IMR-90 (cell line): ENCODE data around the gene PCNP. TPM values are rescaled to one million over a fixed set of nuclear protein-coding genes. Genes with fewer than 3 reads are reported as not detected.
"Not testable (repeated sequence)": the region's sequence is repeated elsewhere in the genome, so short reads cannot be mapped to it uniquely, and the experiment has no call there.

Experiments used
- ATAC-seq: fragments of 200-7000 bp; cut with Tn5 transposase; 2 replicates; pipeline ENCODE4 v1.9.1; 2020; ENCODE audit warnings: low read depth, mild to moderate bottlenecking, moderate library complexity
- BruUV-seq: library from RNA; stranded (reverse); fragments of 400-500 nt; replicated peaks from 2 replicates; lab custom pipeline; 2021; lab: Mats Ljungman, UMichigan
- CTCF ChIA-PET: fragments of 300-600 bp; formaldehyde crosslinking; extraction: SDS; loops from one replicate; lab custom pipeline; 2021; ENCODE audit warnings: antibody characterized with exemption; lab: Yijun Ruan, JAX
- POLR2A ChIA-PET: fragments of 300-600 bp; sonication (Branson Sonifier 250); formaldehyde crosslinking; loops from one replicate; lab custom pipeline; 2022; ENCODE audit warnings: antibody characterized with exemption; ENCODE audit not compliant: unreplicated experiment; lab: Charles Lee
- DNase-seq: peaks from one replicate; pipeline ENCODE4 v3.0.0; 2013
- H2AFZ ChIP-seq: replicated peaks from 2 replicates; pipeline ENCODE3; 2013; ENCODE audit warnings: low read length, mild to moderate bottlenecking; ENCODE audit not compliant: poor library complexity
- H2AK5ac ChIP-seq: 2 replicates; pipeline ENCODE4 v1.6.1; 2013; ENCODE audit warnings: low read depth, low read length, inconsistent platforms
- H2AK9ac ChIP-seq: replicated peaks from 2 replicates; pipeline ENCODE3; 2013; ENCODE audit warnings: mild to moderate bottlenecking, low read depth, low read length, moderate library complexity; ENCODE audit not compliant: poor library complexity
- H2BK120ac ChIP-seq: 2 replicates; pipeline ENCODE4 v1.6.1; 2013; ENCODE audit warnings: low read depth, low read length, inconsistent platforms
- H2BK15ac ChIP-seq: 3 replicates; pipeline ENCODE4 v1.6.1; 2013; ENCODE audit warnings: low read depth, low read length, inconsistent platforms
- H2BK20ac ChIP-seq: 2 replicates; pipeline ENCODE4 v1.6.1; 2013; ENCODE audit warnings: low read depth, mild to moderate bottlenecking, inconsistent platforms, low read length, moderate library complexity
- H2BK5ac ChIP-seq: 2 replicates; pipeline ENCODE4 v1.6.1; 2013; ENCODE audit warnings: mild to moderate bottlenecking, low read depth, low read length, inconsistent platforms; ENCODE audit not compliant: poor library complexity, severe bottlenecking
- H3K14ac ChIP-seq: replicated peaks from 2 replicates; pipeline ENCODE4 v1.6.1; 2013; ENCODE audit warnings: low read depth, low read length, inconsistent platforms
- H3K18ac ChIP-seq: 2 replicates; pipeline ENCODE4 v1.6.1; 2013; ENCODE audit warnings: low read depth, low read length, control low read depth
- H3K23ac ChIP-seq: 2 replicates; pipeline ENCODE4 v1.6.1; 2013; ENCODE audit warnings: low read depth, low read length, inconsistent platforms
- H3K27ac ChIP-seq: 2 replicates; pipeline ENCODE4 v1.5.1; 2013; ENCODE audit warnings: mild to moderate bottlenecking, control low read depth, low read length; ENCODE audit not compliant: insufficient read depth
- H3K27me3 ChIP-seq: 2 replicates; pipeline ENCODE4 v1.6.1; 2013; ENCODE audit warnings: low read length; ENCODE audit not compliant: control insufficient read depth, insufficient read depth
- H3K36me3 ChIP-seq: 2 replicates; pipeline ENCODE4 v1.6.1; 2013; ENCODE audit warnings: low read length, mixed read lengths; ENCODE audit not compliant: control insufficient read depth, insufficient read depth
- H3K4ac ChIP-seq: 2 replicates; pipeline ENCODE4 v1.6.1; 2013; ENCODE audit warnings: low read depth, low read length, inconsistent platforms
- H3K4me1 ChIP-seq: 2 replicates; pipeline ENCODE4 v1.6.1; 2013; ENCODE audit warnings: low read length, mixed read lengths; ENCODE audit not compliant: control insufficient read depth, insufficient read depth
- H3K4me2 ChIP-seq: 2 replicates; pipeline ENCODE4 v1.6.1; 2013; ENCODE audit warnings: low read depth, mild to moderate bottlenecking, control low read depth, low read length, moderate library complexity
- H3K4me3 ChIP-seq: 2 replicates; pipeline ENCODE4 v1.5.1; 2013; ENCODE audit warnings: low read depth, mild to moderate bottlenecking, control low read depth, low read length, moderate library complexity; ENCODE audit not compliant: insufficient read depth
- H3K56ac ChIP-seq: 2 replicates; pipeline ENCODE4 v1.6.1; 2013; ENCODE audit warnings: low read length, inconsistent platforms; ENCODE audit not compliant: insufficient read depth; ENCODE audit errors: extremely low read depth
- H3K79me1 ChIP-seq, 2 experiments: 2 replicates each; pipeline ENCODE4 v1.6.1; 2013; ENCODE audit warnings: low read length in 2 of 2, inconsistent platforms in 1 of 2, low read depth in 1 of 2
- H3K9ac ChIP-seq: 2 replicates; pipeline ENCODE4 v1.6.1; 2013; ENCODE audit warnings: low read depth, low read length, control low read depth
- H3K9me1 ChIP-seq: 2 replicates; pipeline ENCODE4 v1.6.1; 2013; ENCODE audit warnings: low read length, inconsistent platforms; ENCODE audit not compliant: insufficient read depth
- H3K9me3 ChIP-seq: 2 replicates; pipeline ENCODE4 v1.6.1; 2013; ENCODE audit warnings: low read length; ENCODE audit not compliant: control insufficient read depth, insufficient read depth
- H4K20me1 ChIP-seq: 2 replicates; pipeline ENCODE4 v1.6.1; 2013; ENCODE audit warnings: low read length, inconsistent platforms; ENCODE audit not compliant: insufficient read depth
- H4K5ac ChIP-seq: 2 replicates; pipeline ENCODE4 v1.6.1; 2013; ENCODE audit warnings: mild to moderate bottlenecking, low read depth, low read length, control low read depth
- H4K8ac ChIP-seq, 2 experiments: 2 replicates each; pipeline ENCODE4 v1.6.1; 2013; ENCODE audit warnings: low read depth in 2 of 2, low read length in 2 of 2, control low read depth in 1 of 2, inconsistent platforms in 1 of 2
- H4K91ac ChIP-seq: 2 replicates; pipeline ENCODE4 v1.6.1; 2013; ENCODE audit warnings: low read depth, low read length, inconsistent platforms; ENCODE audit not compliant: insufficient read depth
- WGBS, 2 experiments: methylation state at CpG; one replicate each; pipeline versions ENCODE4 v1.1.5 to v1.1.7; 2013; ENCODE audit warnings: missing lambda C conversion rate in 2 of 2; ENCODE audit not compliant: insufficient read length in 1 of 2; ENCODE audit errors: extremely low coverage in 2 of 2; 5-methylcytosine and 5-hydroxymethylcytosine counted together
- dilution Hi-C: fragments of 300-500 bp; cut with HindIII; formaldehyde crosslinking; loops from one replicate; pipeline ENCODE4 v1.14.3; 2018; ENCODE audit warnings: low sequenced_read_pairs; ENCODE audit not compliant: unreplicated experiment
- in situ Hi-C: fragments of 300-500 bp; cut with MboI; formaldehyde crosslinking; loops from 3 replicates; pipeline ENCODE4 v1.14.3; 2019; ENCODE audit warnings: low sequenced_read_pairs, inconsistent platforms, mixed read lengths
- intact Hi-C: fragments of 100-400 bp; cut with micrococcal nuclease; formaldehyde crosslinking; loops from 2 replicates; pipeline ENCODE4 v1.10.0; 2022
- polyA plus RNA-seq, 3 experiments: library from polyadenylated mRNA; depleted of rRNA; stranded (reverse); fragments of >200 nt; gene quantifications; 2 replicates each; pipeline ENCODE4 v1.2.3, GENCODE V29; 2012; ENCODE audit warnings: low replicate concordance in 1 of 3
- total RNA-seq: library from RNA; depleted of rRNA; stranded (reverse); fragments of >200 nt; gene quantifications from 2 replicates; pipeline ENCODE4 v1.2.3, GENCODE V29; 2012

PCNP gene
- total and polyA plus RNA-seq, 2 of the 4 experiments (the other 2 are of a cell fraction), result 34.6 to 53.2 TPM

DNA sequence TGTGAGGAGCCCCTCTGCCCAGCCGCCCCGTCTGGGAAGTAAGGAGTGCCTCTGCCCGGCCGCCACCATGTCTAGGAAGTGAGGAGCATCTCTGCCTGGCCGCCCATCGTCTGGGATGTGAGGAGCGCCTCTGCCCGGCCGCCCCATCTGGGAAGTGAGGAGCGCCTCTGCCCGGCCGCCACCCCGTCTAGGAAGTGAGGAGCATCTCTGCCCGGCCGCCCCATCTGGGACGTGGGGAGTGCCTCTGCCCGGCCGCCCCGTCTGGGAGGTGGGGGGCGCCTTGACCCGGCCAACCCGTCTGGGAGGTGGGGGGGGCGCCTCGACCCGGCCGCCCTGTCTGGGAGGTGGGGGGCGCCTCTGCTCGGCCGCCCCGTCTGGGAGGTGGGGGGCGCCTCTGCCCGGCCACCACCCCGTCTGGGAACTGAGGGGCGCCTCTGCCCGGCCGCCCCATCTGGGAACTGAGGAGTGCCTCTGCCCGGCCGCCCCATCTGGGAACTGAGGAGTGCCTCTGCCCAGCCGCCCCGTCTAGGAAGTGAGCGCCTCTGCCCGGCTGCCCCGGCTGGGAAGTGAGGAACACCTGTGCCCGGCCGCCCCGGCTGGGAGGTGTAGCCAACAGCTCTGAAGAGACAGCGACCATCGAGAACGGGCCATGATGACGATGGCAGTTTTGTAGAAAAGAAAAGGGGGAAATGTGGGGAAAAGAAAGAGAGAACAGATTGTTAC is 22.5 kb upstream of the PCNP start:
- H3K56ac ChIP-seq, DNase-seq, in situ Hi-C loops, H3K27me3 ChIP-seq, H2AK9ac ChIP-seq, H3K18ac ChIP-seq, BruUV-seq, H3K36me3 ChIP-seq, POLR2A ChIA-PET, dilution Hi-C loops, H2AFZ ChIP-seq, H3K79me1 ChIP-seq, CTCF ChIA-PET, H2AK5ac ChIP-seq, H3K14ac ChIP-seq, H3K27ac ChIP-seq, H4K5ac ChIP-seq, H2BK5ac ChIP-seq, H3K4me2 ChIP-seq, H2BK120ac ChIP-seq, H3K9me3 ChIP-seq, H4K20me1 ChIP-seq, H3K9ac ChIP-seq, H4K8ac ChIP-seq, H3K4me3 ChIP-seq, intact Hi-C loops, H3K23ac ChIP-seq, H4K91ac ChIP-seq, H3K4ac ChIP-seq, H2BK20ac ChIP-seq, H3K9me1 ChIP-seq, ATAC-seq, H2BK15ac ChIP-seq, H3K4me1 ChIP-seq: not testable (repeated sequence)
- 98% methylated on average over 17 of the region's 50 CpGs; no CpG with 5 or more reads in 1 of the 2 experiments for WGBS, 2 experiments

DNA sequence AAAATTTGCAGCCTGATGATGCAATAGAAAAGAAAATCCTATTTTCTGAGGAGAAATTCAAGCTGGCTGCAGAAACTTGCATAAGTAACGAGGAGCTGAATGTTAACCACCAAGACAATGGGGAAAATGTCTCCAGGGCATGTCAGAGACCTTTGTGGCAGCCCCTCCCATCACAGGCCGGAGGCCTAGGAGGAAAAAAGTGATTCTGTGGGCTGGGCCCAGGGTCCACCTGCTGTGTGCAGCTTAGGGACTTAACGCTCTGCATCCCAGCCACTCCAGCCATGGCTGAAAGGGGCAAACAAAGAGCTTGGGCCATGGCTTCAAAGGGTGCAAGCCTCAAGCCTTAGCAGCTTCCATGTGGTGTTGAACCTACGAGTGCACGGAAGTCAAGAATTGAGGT is 20.6 kb upstream of the PCNP start:
- BruUV-seq, result not testable (repeated sequence)

More for the DNA sequence above, 20.6 kb upstream of the PCNP start:
- H2AFZ ChIP-seq, H2AK5ac ChIP-seq, H4K20me1 ChIP-seq, H4K5ac ChIP-seq, H3K27me3 ChIP-seq, H3K56ac ChIP-seq, H2AK9ac ChIP-seq, H3K79me1 ChIP-seq, H3K23ac ChIP-seq, H3K14ac ChIP-seq, DNase-seq, H3K4me1 ChIP-seq, H2BK20ac ChIP-seq, intact Hi-C loops, H2BK5ac ChIP-seq, H3K27ac ChIP-seq, H3K36me3 ChIP-seq, dilution Hi-C loops, H3K9me1 ChIP-seq, H3K18ac ChIP-seq, H4K8ac ChIP-seq, CTCF ChIA-PET, H3K4ac ChIP-seq, ATAC-seq, in situ Hi-C loops, H3K9me3 ChIP-seq, H3K9ac ChIP-seq, H3K4me2 ChIP-seq, H3K4me3 ChIP-seq, H2BK120ac ChIP-seq, H2BK15ac ChIP-seq, H4K91ac ChIP-seq: not testable (repeated sequence)
- POLR2A ChIA-PET, result interaction anchor here (0.6 kb wide), 1 partner anchor 243 kb away, joined by 7 read pairs; no protein-coding TSS in a partner anchor
- WGBS, 2 experiments, result no CpG with 5 or more reads among the region's 5 CpGs
